ENCODE results near the gene BHLHE41. TPM values are rescaled to one million over a fixed set of nuclear protein-coding genes. Genes with fewer than 3 reads are reported as not detected.

BHLHE41 gene
- total and polyA plus RNA-seq, 9 of the 15 experiments (the other 6 are each of a cell fraction or from before 2014, with no cell fraction given) = not detected

DNA sequence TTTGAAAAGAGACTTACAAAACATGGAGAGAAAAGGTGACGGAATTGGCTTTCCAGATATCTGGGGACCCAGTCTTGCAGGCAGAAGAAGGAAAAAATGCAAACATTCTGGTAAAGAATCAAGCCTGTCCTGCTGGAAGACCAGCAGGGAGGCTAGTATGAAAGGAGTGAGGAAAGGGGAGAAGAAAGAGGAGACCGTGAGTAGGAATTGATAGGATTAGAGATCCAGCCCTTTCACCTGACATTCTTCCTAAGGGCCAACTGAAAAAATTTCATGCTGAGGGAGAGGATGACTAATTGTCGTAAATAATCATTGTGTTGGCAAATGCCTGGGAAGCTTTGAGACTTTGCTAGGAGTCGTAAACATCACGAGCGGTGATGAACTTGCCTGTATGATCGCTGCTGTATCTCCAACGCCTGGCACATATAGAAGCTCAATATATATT lies 12.1 kb downstream of the BHLHE41 start:
- Histone ChIP-seq H3K9me1 (ENCODE audit: control insufficient read depth, insufficient read depth, low read length) (no peaks in the 10 kb centered on the region), H3K79me2 (ENCODE audit: control insufficient read depth, insufficient read depth, low read length) (no peaks in the 10 kb centered on the region), H3K9me3 (replicated peaks; ENCODE audit: control insufficient read depth, insufficient read depth, low read depth, low read length) (no peaks in the 10 kb centered on the region), H2AFZ (ENCODE audit: low read depth, low read length) (no peak overlapping the region), H3K9ac (ENCODE audit: insufficient read depth in 1 of 2, low read depth in 2 of 2, low read length in 2 of 2) (no peak overlapping the region), H3K27me3 (ENCODE audit: control insufficient read depth in 2 of 2, insufficient read depth in 2 of 2, low read length in 2 of 2) (no peaks in the 10 kb centered on the region; a peak in 1 of 5 replicates), H3K4me3 (no peak overlapping the region), H3K36me3 (ENCODE audit: control insufficient read depth, insufficient read depth, low read length) (no peaks in the 10 kb centered on the region), H4K20me1 (replicated peaks; ENCODE audit: control insufficient read depth, insufficient read depth, low read length) (no peaks in the 10 kb centered on the region), H3K4me2 (ENCODE audit: insufficient read depth, low read length) (no peak overlapping the region), H3K4me1 (replicated peaks in 1 of 2; ENCODE audit: control insufficient read depth in 2 of 2, insufficient read depth in 2 of 2, low read length in 2 of 2) (peaks cover 11 to 20% of the 10 kb centered on the region in 2 experiments; a peak in 4 of 5 replicates), H3K27ac (ENCODE audit: extremely low read depth, low read depth, low read length) (no peak overlapping the region)
- FAIRE-seq (no peak), ATAC-seq (no peak), DNase-seq (ENCODE audit: extremely low read depth in 1 of 4, low spot score in 3 of 4) (no peak)
- in situ Hi-C loops (cut with MboI) = no loop called here
- ChIA-PET CTCF (ENCODE audit: low intra/inter-chr PET ratio) (no interaction called here), POLR2A (interaction anchor here (0.6 kb wide), 1 partner anchor 135 kb away, joined by 4 read pairs; no protein-coding TSS in a partner anchor)
- BruUV-seq (replicated peaks) = no TSS peak
- WGBS (ENCODE audit: insufficient coverage, low coverage, missing lambda C conversion rate) = 86% methylated on average over 8 of the region's 8 CpGs
- intact Hi-C loops (cut with micrococcal nuclease) = no loop called here
- TF ChIP-seq BRD9 (IDR thresholded peaks at IDR 0.05; ENCODE audit: low read depth, partially characterized antibody) = no peak
- TF ChIP-seq SMARCA4 (IDR thresholded peaks at IDR 0.05) = no peak
- TF ChIP-seq, protein P1, sequence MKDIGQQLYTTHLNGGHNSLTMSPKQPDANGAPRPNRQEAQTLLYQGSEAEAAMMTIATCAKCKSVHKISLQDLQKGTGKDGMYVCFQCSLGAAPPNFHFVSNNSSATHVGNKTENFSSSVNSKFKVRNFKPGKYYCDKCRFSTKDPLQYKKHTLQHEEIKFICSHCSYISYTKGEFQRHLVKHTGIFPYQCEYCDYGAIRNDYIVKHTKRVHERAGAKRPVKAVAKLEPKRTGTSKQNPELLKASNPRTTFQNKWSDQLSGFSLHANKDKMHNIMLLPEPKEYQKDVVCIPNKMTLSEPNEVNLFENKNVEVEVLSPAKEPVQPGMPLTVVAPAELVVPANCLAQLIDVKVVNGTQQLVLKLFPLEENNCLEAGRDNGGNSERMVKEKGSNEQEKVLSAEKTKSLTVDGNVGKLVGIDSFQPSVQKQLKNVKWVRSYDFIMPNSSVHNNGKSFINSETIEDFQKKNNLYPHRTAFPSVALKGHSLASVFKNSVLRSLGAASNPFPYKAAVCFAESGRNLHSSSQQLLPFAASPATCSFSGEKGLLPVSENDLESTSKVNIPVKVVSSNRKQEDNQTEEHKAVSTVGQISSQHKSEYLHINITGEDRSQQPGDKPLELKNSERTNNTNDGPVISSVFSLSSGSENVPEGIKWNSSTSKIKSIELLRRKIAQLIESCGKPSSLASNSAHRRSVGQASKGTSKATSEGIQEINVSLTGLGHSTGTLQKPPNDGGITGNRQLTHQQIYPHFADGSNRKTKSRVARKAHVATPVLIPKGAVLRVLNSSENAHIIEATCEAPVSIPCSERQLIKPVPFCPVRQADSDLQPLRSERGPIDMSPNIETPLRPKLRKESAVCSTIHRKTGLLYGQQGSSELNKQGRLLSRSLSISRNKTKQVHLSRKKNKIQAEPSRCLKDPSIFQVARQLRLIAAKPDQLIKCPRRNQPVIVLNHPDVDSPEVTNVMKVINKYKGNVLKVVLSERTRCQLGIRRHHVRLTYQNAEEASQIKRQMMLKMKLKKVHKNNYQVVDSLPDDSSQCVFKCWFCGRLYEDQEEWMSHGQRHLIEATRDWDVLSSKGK (CRISPR knock-in tag; IDR thresholded peaks at IDR 0.05) = no peak
- TF ChIP-seq SETDB1 (IDR thresholded peaks at IDR 0.05; ENCODE audit: low read length) = no peak
- no peak for TF ChIP-seq HNRNPK (IDR thresholded peaks at IDR 0.05; ENCODE audit: low read depth, low read length, poor library complexity, severe bottlenecking)
- no peak for TF ChIP-seq RBFOX2 (IDR thresholded peaks at IDR 0.05; ENCODE audit: low read depth, low read length)
- no peak for TF ChIP-seq PCBP1 (IDR thresholded peaks at IDR 0.05; ENCODE audit: low read depth, low read length, poor library complexity, severe bottlenecking)
- no peak for TF ChIP-seq POLR2B (IDR thresholded peaks at IDR 0.05; ENCODE audit: low read depth, partially characterized antibody)
- TF ChIP-seq, protein P2, sequence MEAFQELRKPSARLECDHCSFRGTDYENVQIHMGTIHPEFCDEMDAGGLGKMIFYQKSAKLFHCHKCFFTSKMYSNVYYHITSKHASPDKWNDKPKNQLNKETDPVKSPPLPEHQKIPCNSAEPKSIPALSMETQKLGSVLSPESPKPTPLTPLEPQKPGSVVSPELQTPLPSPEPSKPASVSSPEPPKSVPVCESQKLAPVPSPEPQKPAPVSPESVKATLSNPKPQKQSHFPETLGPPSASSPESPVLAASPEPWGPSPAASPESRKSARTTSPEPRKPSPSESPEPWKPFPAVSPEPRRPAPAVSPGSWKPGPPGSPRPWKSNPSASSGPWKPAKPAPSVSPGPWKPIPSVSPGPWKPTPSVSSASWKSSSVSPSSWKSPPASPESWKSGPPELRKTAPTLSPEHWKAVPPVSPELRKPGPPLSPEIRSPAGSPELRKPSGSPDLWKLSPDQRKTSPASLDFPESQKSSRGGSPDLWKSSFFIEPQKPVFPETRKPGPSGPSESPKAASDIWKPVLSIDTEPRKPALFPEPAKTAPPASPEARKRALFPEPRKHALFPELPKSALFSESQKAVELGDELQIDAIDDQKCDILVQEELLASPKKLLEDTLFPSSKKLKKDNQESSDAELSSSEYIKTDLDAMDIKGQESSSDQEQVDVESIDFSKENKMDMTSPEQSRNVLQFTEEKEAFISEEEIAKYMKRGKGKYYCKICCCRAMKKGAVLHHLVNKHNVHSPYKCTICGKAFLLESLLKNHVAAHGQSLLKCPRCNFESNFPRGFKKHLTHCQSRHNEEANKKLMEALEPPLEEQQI (IDR thresholded peaks at IDR 0.05) = no peak
- no peak for TF ChIP-seq CREM (IDR thresholded peaks at IDR 0.05; ENCODE audit: low read depth)
- TF ChIP-seq NR4A1 (CRISPR knock-in tag; IDR thresholded peaks at IDR 0.05) = no peak
- no peak for TF ChIP-seq NR4A1 (tag; IDR thresholded peaks at IDR 0.05)
- TF ChIP-seq IRF2 (CRISPR knock-in tag; IDR thresholded peaks at IDR 0.05) = no peak
- no peak for TF ChIP-seq ZNF444 (CRISPR knock-in tag; IDR thresholded peaks at IDR 0.05)
- no peak for TF ChIP-seq U2AF2 (optimal IDR thresholded peaks at IDR 0.05; ENCODE audit: low read depth, low read length)
- no peak for TF ChIP-seq SIX5 (IDR thresholded peaks at IDR 0.05; ENCODE audit: borderline replicate concordance in 1 of 2, insufficient read depth in 1 of 2, low read depth in 1 of 2, low read length in 2 of 2)
- TF ChIP-seq ZEB2 (IDR thresholded peaks at IDR 0.05) = no peak
- TF ChIP-seq, protein P3, sequence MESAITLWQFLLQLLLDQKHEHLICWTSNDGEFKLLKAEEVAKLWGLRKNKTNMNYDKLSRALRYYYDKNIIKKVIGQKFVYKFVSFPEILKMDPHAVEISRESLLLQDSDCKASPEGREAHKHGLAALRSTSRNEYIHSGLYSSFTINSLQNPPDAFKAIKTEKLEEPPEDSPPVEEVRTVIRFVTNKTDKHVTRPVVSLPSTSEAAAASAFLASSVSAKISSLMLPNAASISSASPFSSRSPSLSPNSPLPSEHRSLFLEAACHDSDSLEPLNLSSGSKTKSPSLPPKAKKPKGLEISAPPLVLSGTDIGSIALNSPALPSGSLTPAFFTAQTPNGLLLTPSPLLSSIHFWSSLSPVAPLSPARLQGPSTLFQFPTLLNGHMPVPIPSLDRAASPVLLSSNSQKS (CRISPR knock-in tag; IDR thresholded peaks at IDR 0.05) = no peak

Data from K562 (cell line).